Esophagus muscularis mucosa (tissue), 3 donors: ENCODE measurements around the gene ZNF8.

Experiments used
- POLR2A ChIP-seq: fragments of 450-650 bp; IDR thresholded peaks from one replicate; pipeline ENCODE4 v1.6.1; 2017; ENCODE audit warnings: antibody characterized with exemption, moderate library complexity, mild to moderate bottlenecking, low read depth
- POLR2AphosphoS5 ChIP-seq, 2 donors: sonication (generic); formaldehyde crosslinking; IDR thresholded peaks; one replicate each; pipeline ENCODE4 v1.6.1; 2017; ENCODE audit warnings: antibody characterized with exemption in 2 of 2
- TF ChIP-seq, protein P1 (sequence below), 3 experiments: fragments of 200-600 bp in 2 of 3; fragments of 450-650 bp in 1 of 3; sonication (generic) in 2 of 3; IDR thresholded peaks; one replicate each; pipeline ENCODE4 v1.5.1; 2017 to 2019; ENCODE audit warnings: antibody characterized with exemption in 3 of 3, mild to moderate bottlenecking in 2 of 3, moderate library complexity in 1 of 3

DNA sequence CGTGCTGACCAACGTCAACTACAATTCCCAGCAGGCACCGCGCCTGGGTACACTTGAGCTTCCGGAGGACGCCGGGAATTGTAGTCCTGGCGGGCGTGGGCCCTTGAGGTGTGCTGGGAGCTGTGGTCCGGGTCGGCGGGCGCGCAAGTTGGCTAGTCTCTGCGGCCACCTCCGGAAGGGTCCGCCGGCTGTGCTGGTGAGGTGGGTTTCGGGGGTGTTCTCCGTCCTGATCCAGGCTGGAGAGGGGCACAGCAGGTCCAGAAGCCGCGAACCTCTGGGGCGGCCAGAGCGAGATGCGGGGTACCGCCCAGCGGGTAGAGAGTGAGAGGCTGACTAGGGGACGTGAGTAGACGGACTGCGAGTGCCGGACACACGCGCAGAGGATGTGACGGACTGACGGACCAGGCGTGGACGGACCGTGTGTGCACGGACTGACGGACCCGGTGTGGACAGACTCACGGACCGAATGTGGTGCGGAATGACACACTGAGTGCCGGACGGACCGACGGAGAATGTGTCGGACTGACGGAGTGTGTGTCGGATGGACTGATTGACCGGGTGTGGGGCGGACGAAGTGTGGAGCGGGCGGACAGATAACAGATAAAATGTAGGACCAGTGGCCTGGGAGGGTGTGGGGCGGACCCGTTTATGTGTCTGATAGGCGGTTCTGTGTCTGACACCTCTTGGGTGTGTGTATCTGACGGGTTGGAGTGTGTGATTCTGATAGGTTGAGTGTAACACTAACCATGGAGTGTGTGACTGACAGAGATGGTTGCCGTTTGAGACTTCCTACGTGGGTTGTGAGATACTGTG lies 48.4 kb downstream of the ZNF8 start, which contains the start of gene ZSCAN22:
- TF ChIP-seq POLR2AphosphoS5 (IDR thresholded peaks at IDR 0.05): peak; percentile 90 to 91
- TF ChIP-seq, protein P1, sequence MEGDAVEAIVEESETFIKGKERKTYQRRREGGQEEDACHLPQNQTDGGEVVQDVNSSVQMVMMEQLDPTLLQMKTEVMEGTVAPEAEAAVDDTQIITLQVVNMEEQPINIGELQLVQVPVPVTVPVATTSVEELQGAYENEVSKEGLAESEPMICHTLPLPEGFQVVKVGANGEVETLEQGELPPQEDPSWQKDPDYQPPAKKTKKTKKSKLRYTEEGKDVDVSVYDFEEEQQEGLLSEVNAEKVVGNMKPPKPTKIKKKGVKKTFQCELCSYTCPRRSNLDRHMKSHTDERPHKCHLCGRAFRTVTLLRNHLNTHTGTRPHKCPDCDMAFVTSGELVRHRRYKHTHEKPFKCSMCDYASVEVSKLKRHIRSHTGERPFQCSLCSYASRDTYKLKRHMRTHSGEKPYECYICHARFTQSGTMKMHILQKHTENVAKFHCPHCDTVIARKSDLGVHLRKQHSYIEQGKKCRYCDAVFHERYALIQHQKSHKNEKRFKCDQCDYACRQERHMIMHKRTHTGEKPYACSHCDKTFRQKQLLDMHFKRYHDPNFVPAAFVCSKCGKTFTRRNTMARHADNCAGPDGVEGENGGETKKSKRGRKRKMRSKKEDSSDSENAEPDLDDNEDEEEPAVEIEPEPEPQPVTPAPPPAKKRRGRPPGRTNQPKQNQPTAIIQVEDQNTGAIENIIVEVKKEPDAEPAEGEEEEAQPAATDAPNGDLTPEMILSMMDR (IDR thresholded peaks at IDR 0.05): no peak
- peak; percentile 22 for TF ChIP-seq POLR2A
